Activated T-helper 17 cell treated with anti-CD3 and anti-CD28 coated beads, Interleukin-2, amount 50 U/mL, for 72 hours (primary cell): ENCODE measurements around the gene SRP68. TPM values are rescaled to one million over a fixed set of nuclear protein-coding genes. Genes with fewer than 3 reads are reported as not detected.

Source experiments
- ATAC-seq: fragments of 150-1000 bp; cut with Tn5 transposase; replicated peaks from 2 replicates; pipeline ENCODE4 v1.10.0; 2021; ENCODE audit warnings: mild to moderate bottlenecking, moderate library complexity
- H3K27ac Mint-ChIP-seq: one replicate; pipeline ENCODE4 v1.8.0; 2022; ENCODE audit warnings: mixed read lengths
- H3K27me3 Mint-ChIP-seq: one replicate; pipeline ENCODE4 v1.8.0; 2022; ENCODE audit warnings: mixed read lengths
- H3K36me3 Mint-ChIP-seq: one replicate; pipeline ENCODE4 v1.8.0; 2022; ENCODE audit warnings: low read depth, mild to moderate bottlenecking, mixed read lengths
- H3K4me1 Mint-ChIP-seq: one replicate; pipeline ENCODE4 v1.8.0; 2022; ENCODE audit warnings: mixed read lengths
- H3K4me3 Mint-ChIP-seq: one replicate; pipeline ENCODE4 v1.8.0; 2022; ENCODE audit warnings: mild to moderate bottlenecking, mixed read lengths
- H3K9me3 Mint-ChIP-seq: one replicate; pipeline ENCODE4 v1.8.0; 2022; ENCODE audit warnings: mixed read lengths
- total RNA-seq, 2 donors: library from RNA; stranded (reverse); gene quantifications; one replicate each; pipeline ENCODE4 v1.2.3, GENCODE V29; 2022

Gene SRP68
- total RNA-seq, 2 donors from 2014 or later, result 109 to 117 TPM

DNA sequence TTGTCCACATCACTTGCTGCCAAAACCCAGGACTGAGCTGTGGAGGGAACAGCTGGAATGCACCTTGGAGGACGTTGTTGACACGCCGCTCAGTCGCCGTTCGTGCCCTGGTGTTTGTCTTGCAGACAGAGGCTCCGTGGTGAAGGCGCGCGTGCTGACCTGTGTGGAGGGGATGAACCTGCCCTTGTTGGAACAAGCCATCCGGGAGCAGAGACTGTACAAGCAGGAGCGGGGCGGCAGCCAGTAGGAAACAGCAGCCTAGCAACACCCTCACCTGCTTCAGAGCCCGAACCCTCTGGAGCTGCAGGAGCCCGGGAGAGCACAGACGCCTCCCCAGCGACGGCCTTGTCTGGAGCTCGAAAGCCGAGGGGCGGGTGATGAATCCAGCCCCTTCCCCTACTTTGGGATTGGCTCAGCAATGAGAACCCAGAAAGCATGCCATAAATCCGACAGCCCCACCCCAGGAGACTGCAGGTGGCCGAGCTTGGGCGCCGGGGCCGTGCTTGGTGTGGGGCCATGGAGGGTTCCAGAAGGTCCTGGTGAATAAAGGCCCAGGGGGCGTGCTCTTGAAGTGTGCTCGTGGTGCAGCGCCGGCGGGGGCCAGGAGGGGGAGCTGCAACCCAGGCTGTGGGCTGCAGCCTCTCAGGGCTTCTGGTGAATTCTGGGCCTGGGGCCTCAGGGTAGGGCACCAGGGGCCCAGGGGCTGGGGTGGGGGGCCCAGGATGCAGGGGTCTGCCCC is 72.1 kb downstream of the SRP68 start:
- Mint-ChIP-seq H3K36me3 (no peaks in the 10 kb centered on the region), H3K9me3 (no peaks in the 10 kb centered on the region), H3K4me1 (peaks cover 14% of the 10 kb centered on the region), H3K27ac (no peak overlapping the region), H3K27me3 (no peaks in the 10 kb centered on the region), H3K4me3 (no peak overlapping the region)
- peak; percentile 30 for ATAC-seq

DNA sequence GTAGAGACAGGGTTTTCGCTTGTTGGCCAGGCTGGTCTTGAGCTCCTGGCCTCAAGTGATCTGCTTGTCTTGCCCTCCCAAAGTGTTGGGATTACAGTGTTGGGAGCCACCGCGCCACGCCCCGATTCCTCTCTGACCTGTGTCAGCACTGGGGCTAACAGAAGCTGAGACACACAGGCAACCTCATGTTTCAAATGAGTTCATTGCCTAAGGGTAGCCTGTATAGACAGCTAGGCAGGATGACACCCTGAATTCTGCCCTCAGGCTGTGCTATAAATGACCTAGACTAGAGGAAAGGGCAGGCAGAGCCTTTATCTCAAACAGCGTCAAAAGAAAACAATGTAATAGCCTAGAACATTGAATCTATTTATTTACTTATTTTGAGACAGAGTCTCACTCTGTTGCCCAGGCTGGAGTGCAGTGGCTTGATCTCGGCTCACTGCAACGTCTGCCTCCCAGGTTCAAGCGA is 74.0 kb downstream of the SRP68 start:
- H3K27me3 Mint-ChIP-seq, result no peaks in the 10 kb centered on the region
- peak overlapping the region; percentile 91 for H3K4me3 Mint-ChIP-seq
- no peak for ATAC-seq
- H3K9me3 Mint-ChIP-seq, result no peaks in the 10 kb centered on the region
- peaks cover 14% of the 10 kb centered on the region for H3K4me1 Mint-ChIP-seq
- peak overlapping the region; percentile 97 for H3K27ac Mint-ChIP-seq
- H3K36me3 Mint-ChIP-seq, result peaks cover 1% of the 10 kb centered on the region

DNA sequence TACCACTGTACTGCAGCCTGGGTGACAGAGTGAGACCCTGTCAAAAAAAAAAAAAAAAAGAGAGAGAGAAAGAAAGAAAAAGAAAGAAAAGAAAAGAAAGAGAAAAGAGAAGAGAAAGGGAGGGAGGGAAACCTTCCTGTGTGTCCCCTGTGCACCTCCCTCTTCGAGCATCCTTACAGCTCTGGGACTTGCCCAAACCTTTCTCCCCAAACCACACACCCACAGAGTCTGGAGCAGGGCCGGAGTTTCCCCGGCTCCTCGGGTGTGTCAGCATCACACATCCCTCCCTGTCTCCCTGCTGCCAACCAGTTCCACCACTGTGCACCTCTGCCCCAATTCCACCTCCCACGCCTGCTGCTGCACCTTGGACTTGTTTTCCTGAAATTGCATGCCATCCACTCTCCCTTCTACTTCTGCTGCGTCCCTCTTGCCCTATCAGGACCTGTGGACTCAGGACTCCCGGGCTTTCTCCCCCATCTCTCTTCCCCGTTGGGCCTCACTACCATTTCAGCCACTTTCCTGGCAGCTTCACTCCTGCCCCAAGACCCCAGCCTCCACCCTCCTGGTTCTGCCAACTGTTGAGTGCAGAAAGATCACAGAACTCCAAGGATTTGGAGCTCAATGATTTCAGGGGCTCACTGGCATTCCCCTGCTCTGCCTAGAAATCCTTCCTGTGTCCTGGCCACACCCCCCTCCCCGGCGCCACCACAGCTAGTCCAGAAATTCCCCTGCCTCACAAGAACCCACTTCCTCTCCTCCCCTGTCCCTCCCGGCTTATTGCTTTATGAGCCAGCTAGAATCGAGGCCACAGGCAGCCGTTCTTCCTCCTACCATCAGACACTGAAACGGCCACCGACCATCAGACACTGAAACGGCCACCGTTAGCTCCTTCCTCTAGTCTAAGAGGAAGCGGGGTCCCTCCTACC is 75.4 kb downstream of the SRP68 start:
- Mint-ChIP-seq H3K9me3 (no peaks in the 10 kb centered on the region), H3K27me3 (no peaks in the 10 kb centered on the region), H3K4me1 (peaks cover 14% of the 10 kb centered on the region), H3K36me3 (peaks cover 12% of the 10 kb centered on the region), H3K27ac (peak overlapping the region; percentile 97), H3K4me3 (peak overlapping the region; percentile 91)
- ATAC-seq, result peak; percentile 92

DNA sequence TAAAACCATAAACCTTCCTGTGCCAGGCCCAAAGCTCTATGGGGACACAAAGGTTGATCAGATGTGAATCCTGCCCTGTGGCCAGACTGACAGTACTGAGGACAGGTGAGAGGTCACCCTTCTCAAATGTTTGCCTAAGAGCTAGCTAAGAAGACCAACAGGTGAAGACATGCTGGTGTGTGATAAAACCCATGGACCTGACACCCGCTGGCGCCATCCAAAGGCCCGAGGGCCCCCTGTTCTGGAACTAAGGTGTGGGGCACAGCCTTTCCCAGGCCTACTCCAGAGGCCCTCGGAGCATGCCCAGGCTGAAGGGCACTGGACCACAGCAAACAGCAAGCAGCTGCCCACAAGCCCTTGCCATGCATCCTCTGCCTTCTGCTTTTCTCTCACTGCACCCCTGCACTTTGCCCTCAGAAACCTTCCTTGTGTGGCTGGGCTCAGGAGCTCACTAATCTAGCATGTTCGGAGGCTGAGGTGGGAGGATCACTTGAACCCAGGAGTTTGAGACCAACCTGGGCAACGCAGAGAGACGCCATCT is 76.9 kb downstream of the SRP68 start:
- Mint-ChIP-seq H3K9me3 (no peaks in the 10 kb centered on the region), H3K27me3 (no peaks in the 10 kb centered on the region), H3K4me3 (no peak overlapping the region), H3K36me3 (peaks cover 21% of the 10 kb centered on the region), H3K4me1 (peaks cover 14% of the 10 kb centered on the region), H3K27ac (no peak overlapping the region)
- ATAC-seq, result no peak

DNA sequence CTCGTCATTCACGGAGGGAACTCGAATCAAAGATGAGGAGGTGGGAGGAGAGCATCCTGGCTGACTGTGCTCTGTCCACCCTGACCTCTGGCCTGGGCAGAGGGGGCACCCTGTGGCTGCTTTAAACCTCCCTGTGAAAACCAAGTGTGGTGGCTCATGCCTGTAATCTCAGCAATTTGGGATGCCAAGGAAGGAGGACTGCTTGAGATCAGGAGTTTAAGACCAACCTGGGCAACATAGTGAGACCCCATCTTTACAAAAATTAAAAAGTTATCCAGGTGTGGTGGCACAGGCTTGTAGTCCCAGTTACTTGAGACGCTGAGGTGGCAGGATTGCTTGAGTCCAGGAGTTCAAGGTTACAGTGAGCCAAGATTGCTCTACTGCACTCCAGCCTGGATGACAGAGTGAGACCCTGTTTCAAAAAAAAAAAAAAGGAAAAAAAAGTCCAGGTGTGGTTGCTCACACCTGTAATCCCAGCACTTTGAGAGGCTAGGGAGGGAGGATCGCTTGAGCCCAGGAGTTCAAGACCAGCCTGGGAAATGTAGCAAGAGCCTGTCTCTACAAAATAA is 77.4 kb downstream of the SRP68 start:
- no peaks in the 10 kb centered on the region for H3K27me3 Mint-ChIP-seq
- no peak overlapping the region for H3K27ac Mint-ChIP-seq
- no peaks in the 10 kb centered on the region for H3K9me3 Mint-ChIP-seq
- H3K36me3 Mint-ChIP-seq, result peaks cover 21% of the 10 kb centered on the region
- H3K4me3 Mint-ChIP-seq, result no peak overlapping the region
- peaks cover 14% of the 10 kb centered on the region for H3K4me1 Mint-ChIP-seq
- ATAC-seq, result no peak

DNA sequence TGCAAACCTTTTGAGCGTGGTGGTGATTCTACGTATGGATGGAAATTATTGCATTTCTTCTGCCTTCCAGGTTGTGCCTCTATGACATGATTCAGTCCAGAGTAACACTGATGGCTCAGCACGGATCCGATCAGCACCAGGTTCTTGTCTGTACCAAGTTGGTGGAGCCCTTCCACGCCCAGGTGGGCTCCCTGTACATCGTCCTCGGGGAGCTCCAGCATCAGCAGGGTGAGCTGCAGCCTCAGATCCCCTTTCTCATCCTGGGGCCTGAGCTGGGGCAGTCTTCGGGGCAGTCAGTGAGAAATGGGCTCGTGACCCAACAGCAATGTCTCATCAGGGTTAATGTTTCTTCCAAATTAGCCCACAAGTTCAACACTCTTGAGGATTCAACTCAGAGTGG is 80.9 kb downstream of the SRP68 start:
- no peaks in the 10 kb centered on the region for H3K27me3 Mint-ChIP-seq
- ATAC-seq, result no peak
- no peaks in the 10 kb centered on the region for H3K9me3 Mint-ChIP-seq
- peaks cover 21% of the 10 kb centered on the region for H3K36me3 Mint-ChIP-seq
- no peak overlapping the region for H3K27ac Mint-ChIP-seq
- H3K4me1 Mint-ChIP-seq, result no peaks in the 10 kb centered on the region
- no peak overlapping the region for H3K4me3 Mint-ChIP-seq

Other genes starting within 250 kb of the SRP68 start
- 100 to 1,000 TPM; 153 to 160 TPM for gene UNC13D, start 228.1 kb downstream of the SRP68 start, total RNA-seq
- 100 to 1,000 TPM in 1 of 2 donors, 10 to 100 TPM in 1; 67.4 to 127 TPM for gene WBP2, start 217.2 kb downstream of the SRP68 start, total RNA-seq
- gene TRIM47, start 193.9 kb downstream of the SRP68 start, total RNA-seq, result 10 to 100 TPM; 11.0 to 32.4 TPM
- 10 to 100 TPM; 20.3 to 33.9 TPM for gene TRIM65, start 175.6 kb downstream of the SRP68 start, total RNA-seq
- 100 to 1,000 TPM in 1 of 2 donors, 10 to 100 TPM in 1; 74.2 to 113 TPM for gene MRPL38, start 167.6 kb downstream of the SRP68 start, total RNA-seq
- gene FBF1, start 131.5 kb downstream of the SRP68 start, total RNA-seq, result 10 to 100 TPM in 1 of 2 donors, 1 to 10 TPM in 1; 9.2 to 10.6 TPM
- gene ACOX1, start 93.4 kb downstream of the SRP68 start, total RNA-seq, result 10 to 100 TPM; 24.0 to 35.2 TPM
- gene TEN1, start 93.3 kb downstream of the SRP68 start, total RNA-seq, result 10 to 100 TPM; 15.3 to 18.5 TPM
- gene CDK3, start 71.7 kb downstream of the SRP68 start, total RNA-seq, result 1 to 10 TPM; 8.0 to 9.0 TPM
- under 1 TPM in 1 of 2 donors, not detected in 1; 0.11 TPM for gene EVPL, start 45.2 kb downstream of the SRP68 start, total RNA-seq
- 10 to 100 TPM in 1 of 2 donors, 1 to 10 TPM in 1; 7.5 to 14.8 TPM for gene GALR2, start 2.3 kb upstream of the SRP68 start, total RNA-seq
- 10 to 100 TPM in 1 of 2 donors, 1 to 10 TPM in 1; 6.5 to 13.5 TPM for gene ZACN, start 6.7 kb upstream of the SRP68 start, total RNA-seq
- 100 to 1,000 TPM; 104 to 117 TPM for gene EXOC7, start 31.3 kb upstream of the SRP68 start, total RNA-seq
- gene FOXJ1, start 68.7 kb upstream of the SRP68 start, total RNA-seq, result under 1 TPM in 1 of 2 donors, not detected in 1; 0.15 TPM
- gene RNF157, start 168.0 kb upstream of the SRP68 start, total RNA-seq, result 10 to 100 TPM; 15.5 to 17.4 TPM
- 100 to 1,000 TPM; 173 to 187 TPM for gene UBALD2, start 192.8 kb upstream of the SRP68 start, total RNA-seq
- 1 to 10 TPM in 1 of 2 donors, under 1 TPM in 1; 0.85 to 2.1 TPM for gene QRICH2, start 235.8 kb upstream of the SRP68 start, total RNA-seq